CD4-positive, alpha-beta T cell treated with Interleukin-6 for 4 hours (primary cell): ENCODE results near the gene MRAP.

Experiments used
- DNase-seq: peaks from one replicate; pipeline ENCODE4 v3.0.0-alpha.2; 2020; ENCODE audit warnings: mixed read lengths

MRAP gene

GRCh38 chr21:32328595-32328994, 29.9 kb downstream of the MRAP start:
- no peak for DNase-seq

DNA sequence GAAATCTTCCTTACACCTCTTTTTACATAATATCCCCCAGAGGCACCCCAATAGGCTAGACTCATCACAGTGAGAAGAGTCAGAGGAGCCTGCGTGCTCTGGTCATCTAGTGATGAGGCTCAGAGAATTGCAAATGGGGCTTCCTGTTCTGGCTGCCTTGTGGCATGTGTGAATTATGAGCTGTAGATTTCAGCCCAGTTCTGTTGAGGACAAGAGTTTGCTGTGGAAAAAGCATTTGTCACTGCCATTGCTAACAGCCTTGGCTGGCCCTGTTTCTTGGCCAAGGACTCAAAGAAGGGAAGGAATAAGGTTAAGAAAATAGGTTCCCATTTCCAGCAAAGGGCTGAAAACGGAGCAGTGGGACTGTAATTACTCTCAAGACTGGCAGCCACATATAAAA, 30.7 kb downstream of the MRAP start:
- no peak for DNase-seq

DNA sequence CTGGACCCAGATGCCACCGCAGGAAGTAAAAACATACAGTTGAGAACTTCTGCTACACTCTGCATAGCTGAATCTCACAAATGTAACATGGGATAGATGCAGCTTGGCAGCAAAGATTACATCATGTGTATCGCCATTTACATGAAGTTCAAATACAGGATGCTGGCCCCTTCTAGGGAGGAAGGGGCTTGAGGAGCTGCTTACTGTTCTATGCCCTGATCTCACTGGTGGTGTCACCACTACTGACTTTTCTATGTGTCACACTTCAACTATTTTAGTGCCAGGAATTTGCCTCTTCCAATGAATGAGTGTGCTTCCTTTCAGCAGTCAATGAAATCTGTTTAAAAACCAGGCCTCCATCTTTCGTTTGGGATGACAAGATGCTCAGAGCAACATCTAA, 31.1 kb downstream of the MRAP start:
- DNase-seq, result no peak

DNA sequence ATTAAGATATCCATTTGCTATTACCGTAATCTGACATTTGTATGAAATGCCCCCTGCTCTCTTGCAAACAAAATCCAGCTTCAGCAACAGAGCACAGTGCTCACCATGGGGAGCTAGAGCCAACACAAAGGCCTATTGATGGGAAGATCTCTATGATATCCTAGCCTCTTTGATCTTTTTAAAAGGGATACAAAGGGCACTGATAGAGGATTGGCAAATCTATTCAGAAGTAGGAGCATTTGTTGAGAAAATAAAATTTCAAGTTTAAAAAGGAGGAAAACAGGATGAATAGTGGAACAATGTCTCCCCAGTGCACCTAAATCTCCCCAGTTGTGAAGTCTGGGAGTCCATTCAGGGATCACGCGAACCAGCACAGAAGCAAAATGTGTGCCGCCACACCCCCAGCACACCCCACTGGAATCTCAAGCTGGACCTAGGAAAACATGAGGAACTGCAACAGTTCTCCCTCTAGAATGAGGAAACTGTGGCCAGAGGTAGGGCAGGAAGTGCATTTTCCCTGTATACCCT, 32.2 kb downstream of the MRAP start:
- no peak for DNase-seq

GRCh38 chr21:32331444-32332305, 33.0 kb downstream of the MRAP start:
- no peak for DNase-seq

DNA sequence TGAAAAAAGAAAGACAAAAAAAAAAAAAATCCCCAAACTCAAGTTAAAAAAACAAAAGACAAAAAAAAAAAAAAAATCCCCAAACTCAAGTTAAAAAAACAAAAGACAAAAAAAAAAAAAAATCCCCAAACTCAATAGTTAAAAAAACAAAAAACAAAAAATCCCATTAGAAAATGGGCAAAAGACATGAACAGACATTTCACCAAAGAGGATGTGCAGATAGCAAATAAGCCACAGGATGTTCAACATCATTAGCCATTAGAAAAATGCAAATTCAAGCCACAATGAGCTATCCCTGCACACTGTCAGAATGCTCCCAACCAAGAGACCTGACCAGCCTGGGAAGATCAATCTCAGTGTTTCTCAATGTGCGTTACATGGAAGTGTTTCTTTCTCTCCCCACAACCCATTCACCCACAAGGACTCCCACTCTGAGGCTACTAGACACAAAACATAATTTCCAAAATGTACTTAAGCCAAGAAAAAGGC, 33.9 kb downstream of the MRAP start:
- no peak for DNase-seq

DNA sequence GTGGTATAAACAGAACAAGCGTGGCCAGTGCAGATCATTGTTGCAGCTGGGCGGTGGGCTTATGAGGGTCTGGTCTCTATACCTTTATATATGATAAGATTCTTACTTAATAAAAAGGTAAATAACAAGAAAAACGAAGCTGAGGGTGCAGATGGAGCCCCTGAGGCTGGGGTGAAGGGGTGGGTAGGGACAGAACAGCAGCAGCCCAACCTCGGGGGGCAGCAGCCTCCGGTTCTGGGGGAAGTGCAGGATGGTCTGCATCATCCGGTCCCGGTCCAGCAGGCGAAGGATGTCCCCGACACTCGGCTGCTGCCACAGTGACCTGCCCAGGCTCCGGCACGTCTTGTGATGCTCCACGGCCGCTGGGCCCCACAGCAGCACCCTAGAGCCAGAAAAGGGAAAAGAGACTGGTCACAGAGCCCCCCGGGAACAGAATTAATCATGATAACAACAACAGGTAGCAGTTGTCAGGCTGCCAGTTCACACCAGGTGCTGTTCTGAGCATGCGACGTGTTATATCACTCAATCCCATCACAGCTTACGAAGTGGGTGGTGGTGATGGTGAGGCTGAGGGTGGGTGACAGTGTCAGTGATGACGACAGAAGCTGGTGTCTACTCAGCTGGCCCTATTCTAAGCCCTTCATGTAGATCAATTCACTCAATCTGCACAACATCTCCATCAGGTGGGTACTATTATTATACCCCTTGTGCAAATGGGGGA, 35.5 kb downstream of the MRAP start:
- no peak for DNase-seq

GRCh38 chr21:32334980-32335531, 36.4 kb downstream of the MRAP start:
- DNase-seq, result no peak

- DNase-seq, result no peak
Observed at GRCh38 chr21:32335601-32336575, 37.2 kb downstream of the MRAP start.

- DNase-seq, result no peak
Observed at GRCh38 chr21:32336711-32337110, 38.1 kb downstream of the MRAP start.

DNA sequence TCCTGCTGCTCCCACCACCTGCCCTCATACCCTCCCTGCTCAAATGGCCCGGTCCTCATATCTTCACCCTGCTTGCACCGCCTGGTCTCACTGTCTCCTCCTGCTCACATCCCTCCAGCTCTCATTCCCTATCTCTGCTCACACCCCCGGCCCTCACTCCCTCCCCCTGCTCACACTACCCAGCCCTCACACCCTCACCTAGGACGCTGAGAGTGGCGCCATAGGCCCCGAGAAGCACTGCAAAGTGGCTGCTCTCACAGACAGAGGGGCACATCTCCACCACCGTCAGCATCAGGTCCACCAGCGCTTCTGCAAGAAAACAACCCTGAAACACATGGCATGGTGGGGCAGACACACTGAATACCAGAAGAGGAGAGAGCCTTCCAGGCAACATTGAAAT, 38.6 kb downstream of the MRAP start:
- DNase-seq, result no peak

DNA sequence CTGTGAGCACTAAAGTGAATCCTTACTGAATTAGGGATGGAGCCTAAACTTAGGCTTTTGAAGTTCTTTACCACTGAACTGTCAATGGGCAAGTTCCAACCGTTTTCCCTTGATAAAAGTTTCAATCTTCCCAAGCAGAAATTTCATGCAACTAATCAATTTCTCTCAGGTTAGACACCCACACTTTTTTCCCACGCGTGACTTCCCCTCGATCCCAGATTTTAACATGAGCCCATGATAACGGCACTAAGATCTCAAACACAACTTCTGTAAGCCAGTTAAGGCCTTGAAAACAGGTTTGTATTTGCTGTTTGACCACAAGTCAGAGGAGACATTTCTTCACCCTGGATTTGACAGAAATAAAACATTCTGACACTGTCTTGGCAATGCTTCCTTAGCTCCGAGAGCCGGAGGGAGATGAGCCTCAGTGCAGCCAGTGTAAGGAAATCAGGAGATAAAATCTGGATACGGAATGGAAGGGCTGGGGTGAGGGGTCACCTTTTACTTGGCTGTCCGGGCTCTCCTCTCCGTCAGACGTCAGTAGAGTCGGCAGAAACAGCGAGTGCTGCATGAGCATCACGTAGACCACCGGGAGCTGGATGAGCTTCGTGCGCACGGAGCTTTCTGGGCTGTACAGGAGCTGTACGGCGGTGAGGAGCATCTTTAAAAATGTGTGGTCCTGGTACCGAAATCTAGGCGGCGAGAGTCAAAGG, 39.7 kb downstream of the MRAP start:
- no peak for DNase-seq

DNA sequence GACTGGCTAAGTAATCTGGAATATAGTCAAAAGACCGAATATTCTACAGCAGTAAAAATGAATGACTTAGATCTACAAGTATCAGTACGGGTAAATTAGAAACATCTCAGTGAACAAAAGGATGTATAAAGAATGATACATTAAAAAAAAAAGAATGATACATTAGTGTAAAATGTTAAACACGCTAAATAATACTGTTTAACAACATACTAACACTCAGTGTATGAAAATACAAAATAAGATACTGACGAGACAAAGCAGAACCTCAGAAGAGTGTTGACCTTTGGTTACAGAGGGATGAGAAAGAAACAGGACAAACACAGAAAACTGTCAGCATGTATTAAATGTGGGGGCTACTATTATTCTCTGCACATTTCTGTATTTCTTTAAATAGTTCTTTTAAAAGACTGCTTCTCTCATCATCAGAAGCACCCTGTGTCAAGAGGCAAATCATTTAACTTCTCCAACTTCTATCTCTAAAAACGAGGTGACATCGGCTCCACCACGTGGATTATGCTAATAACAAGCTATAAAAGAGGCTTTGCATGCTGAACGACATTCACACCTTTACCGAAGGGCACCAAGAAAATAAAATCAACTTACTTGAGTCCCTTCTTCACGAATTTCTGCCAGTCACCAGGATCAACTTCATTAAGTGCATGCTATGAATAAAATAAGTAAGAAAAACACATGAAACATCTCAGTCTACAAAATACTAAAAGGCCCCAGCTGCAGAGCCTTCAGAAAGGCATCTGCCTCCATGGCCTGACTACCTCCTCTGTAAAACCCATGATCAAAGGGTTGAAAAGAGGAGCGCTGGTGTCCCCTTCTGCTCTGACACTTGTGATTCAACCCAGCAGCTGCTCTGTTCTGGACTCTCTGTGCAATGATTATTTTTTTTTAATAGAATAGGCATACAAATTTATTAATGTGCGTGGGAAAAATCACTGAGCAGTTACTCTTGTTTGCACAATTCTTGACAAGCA, 42.5 kb downstream of the MRAP start:
- no peak for DNase-seq

DNA sequence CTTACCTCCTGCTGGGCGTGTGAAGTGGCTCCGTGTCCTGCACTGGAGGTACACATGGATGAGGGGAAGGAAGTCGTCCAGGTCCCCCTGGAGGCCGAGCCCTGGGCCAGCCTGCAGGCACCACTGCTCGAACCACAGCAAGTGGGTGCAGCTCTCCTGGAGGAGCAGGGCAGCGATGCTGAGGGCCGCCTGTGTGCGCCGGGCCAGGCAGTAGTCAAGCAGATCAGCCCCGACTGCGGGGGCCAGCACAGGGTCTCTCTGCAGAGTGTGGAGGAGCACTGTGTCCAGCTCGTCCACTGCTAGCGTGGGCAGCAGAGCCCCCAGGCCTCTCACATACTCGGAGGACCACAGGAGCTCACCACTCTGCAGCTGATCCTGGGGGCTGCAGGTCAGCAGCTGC, 48.3 kb downstream of the MRAP start:
- no peak for DNase-seq

GRCh38 chr21:32347351-32347750, 48.7 kb downstream of the MRAP start:
- DNase-seq, result no peak

DNA sequence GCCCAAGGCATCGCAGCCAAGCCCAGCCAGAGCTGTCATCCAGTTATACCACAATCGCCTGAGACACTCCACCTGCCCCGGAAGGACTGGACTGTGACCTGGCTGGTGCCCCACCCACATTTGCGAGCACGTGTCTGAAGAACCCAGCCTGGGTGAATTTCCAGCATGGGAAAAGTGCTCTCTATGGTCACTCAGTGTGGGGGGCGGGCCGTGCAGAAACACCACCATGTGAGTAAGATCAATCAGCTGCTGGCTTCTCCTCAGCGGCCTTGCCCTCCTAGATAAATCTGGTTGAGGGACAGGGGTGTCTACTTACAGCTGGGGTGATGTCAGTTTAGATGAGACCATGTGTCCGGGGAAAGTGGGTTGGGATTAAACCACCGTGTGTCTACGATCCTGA, 49.3 kb downstream of the MRAP start:
- DNase-seq, result no peak

GRCh38 chr21:32348604-32349332, 50.1 kb downstream of the MRAP start:
- DNase-seq, result no peak

- no peak for DNase-seq
Observed at GRCh38 chr21:32349333-32349944, 50.8 kb downstream of the MRAP start.
